BLaER1 (cell line): ENCODE measurements around the gene PCNX4.

ENCODE experiments used
- H3K27ac ChIP-seq: shearing (Covaris generic); formaldehyde crosslinking; 2 replicates; pipeline ENCODE4 v1.8.1; 2022
- H3K27me3 ChIP-seq: shearing (Covaris generic); formaldehyde crosslinking; 2 replicates; pipeline ENCODE4 v1.8.1; 2022
- H3K36me3 ChIP-seq: shearing (Covaris generic); formaldehyde crosslinking; 2 replicates; pipeline ENCODE4 v1.8.1; 2022
- H3K4me1 ChIP-seq: shearing (Covaris generic); formaldehyde crosslinking; 2 replicates; pipeline ENCODE4 v1.8.1; 2022
- H3K4me2 ChIP-seq: shearing (Covaris generic); formaldehyde crosslinking; 2 replicates; pipeline ENCODE4 v1.8.1; 2022
- H3K4me3 ChIP-seq: shearing (Covaris generic); formaldehyde crosslinking; 2 replicates; pipeline ENCODE4 v1.8.1; 2022
- H3K9ac ChIP-seq: shearing (Covaris generic); formaldehyde crosslinking; 2 replicates; pipeline ENCODE4 v1.8.1; 2022
- H3K9me3 ChIP-seq: shearing (Covaris generic); formaldehyde crosslinking; 2 replicates; pipeline ENCODE4 v1.8.1; 2022
- H4K20me1 ChIP-seq: shearing (Covaris generic); formaldehyde crosslinking; 2 replicates; pipeline ENCODE4 v1.8.1; 2022
- Cebpa-rat ChIP-seq: shearing (Covaris generic); IDR thresholded peaks from 2 replicates; pipeline ENCODE4 v1.8.1; 2022

Gene PCNX4

GRCh38 chr14:60214415-60215126 is 122.8 kb downstream of the PCNX4 start:
- Histone ChIP-seq H3K4me1 (no peaks in the 10 kb centered on the region), H3K36me3 (no peaks in the 10 kb centered on the region), H3K27me3 (no peaks in the 10 kb centered on the region), H3K4me2 (no peak overlapping the region), H3K9me3 (no peaks in the 10 kb centered on the region), H4K20me1 (no peaks in the 10 kb centered on the region), H3K9ac (no peak overlapping the region), H3K4me3 (no peak overlapping the region), H3K27ac (no peak overlapping the region)
- TF ChIP-seq Cebpa-rat, result no peak

GRCh38 chr14:60215127-60215444 is 123.4 kb downstream of the PCNX4 start:
- no peak overlapping the region for H3K9ac ChIP-seq
- H4K20me1 ChIP-seq, result no peaks in the 10 kb centered on the region
- no peak overlapping the region for H3K4me3 ChIP-seq
- H3K9me3 ChIP-seq, result no peaks in the 10 kb centered on the region
- no peaks in the 10 kb centered on the region for H3K27me3 ChIP-seq
- no peaks in the 10 kb centered on the region for H3K36me3 ChIP-seq
- H3K4me1 ChIP-seq, result no peaks in the 10 kb centered on the region
- no peak overlapping the region for H3K4me2 ChIP-seq
- no peak overlapping the region for H3K27ac ChIP-seq
- TF ChIP-seq Cebpa-rat, result no peak

GRCh38 chr14:60215520-60216420 is 124.0 kb downstream of the PCNX4 start:
- Histone ChIP-seq H3K9ac (no peak overlapping the region), H4K20me1 (no peaks in the 10 kb centered on the region), H3K4me2 (no peak overlapping the region), H3K4me3 (no peak overlapping the region), H3K9me3 (no peaks in the 10 kb centered on the region), H3K36me3 (no peaks in the 10 kb centered on the region), H3K27ac (no peak overlapping the region), H3K27me3 (no peaks in the 10 kb centered on the region), H3K4me1 (no peaks in the 10 kb centered on the region)
- no peak for TF ChIP-seq Cebpa-rat

GRCh38 chr14:60217713-60218112 is 126.0 kb downstream of the PCNX4 start:
- no peaks in the 10 kb centered on the region for H4K20me1 ChIP-seq
- no peak overlapping the region for H3K4me3 ChIP-seq
- H3K4me2 ChIP-seq, result no peak overlapping the region
- no peak for TF ChIP-seq Cebpa-rat
- no peaks in the 10 kb centered on the region for H3K27me3 ChIP-seq
- no peaks in the 10 kb centered on the region for H3K36me3 ChIP-seq
- H3K9me3 ChIP-seq, result no peaks in the 10 kb centered on the region
- no peak overlapping the region for H3K27ac ChIP-seq
- no peak overlapping the region for H3K9ac ChIP-seq
- H3K4me1 ChIP-seq, result no peaks in the 10 kb centered on the region
